ENCODE measurements around the gene ST6GALNAC3.
"Not testable (repeated sequence)": the region's sequence is repeated elsewhere in the genome, so short reads cannot be mapped to it uniquely, and the experiment has no call there.

The ST6GALNAC3 gene

GRCh38 chr1:76209238-76209637, 134.7 kb downstream of the ST6GALNAC3 start:
- DNase-seq: no peak

DNA sequence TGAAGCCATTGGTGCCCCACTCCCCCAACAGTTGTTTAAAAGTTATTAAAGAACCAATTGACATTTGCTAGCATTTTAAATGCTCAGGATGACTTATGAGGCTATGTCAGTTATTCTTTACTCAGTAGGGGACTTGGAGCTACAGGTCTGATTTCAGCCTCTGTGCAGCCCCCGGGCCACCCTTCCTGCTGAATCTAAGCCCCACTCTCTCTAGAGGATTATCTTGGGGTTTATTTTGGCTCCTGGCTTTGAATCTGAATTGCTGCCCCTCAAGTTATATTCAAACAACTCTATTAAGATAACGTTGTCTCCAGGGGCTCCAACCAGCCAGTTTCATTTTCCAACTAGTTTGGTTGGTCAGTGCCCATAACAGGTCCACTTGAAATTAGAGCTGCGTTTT, 135.1 kb downstream of the ST6GALNAC3 start:
- DNase-seq: no peak

DNA sequence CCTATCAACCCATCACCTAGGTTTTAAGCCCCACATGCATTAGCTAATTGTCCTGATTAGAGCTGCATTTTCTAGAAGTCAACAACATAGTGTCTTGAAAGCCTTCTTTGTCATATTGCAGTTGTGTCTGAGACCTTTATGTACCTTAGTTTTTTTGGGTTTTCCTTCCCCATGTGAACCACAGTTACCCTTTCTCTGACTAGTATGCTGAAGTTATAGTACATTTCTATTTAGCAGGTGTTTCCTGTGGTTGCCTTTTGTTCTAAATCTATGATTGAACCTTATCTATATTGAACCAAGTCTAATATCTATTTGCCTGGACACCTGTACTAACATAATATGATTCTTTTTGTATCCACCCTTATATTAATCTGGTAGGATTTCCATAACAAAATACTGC, 135.6 kb downstream of the ST6GALNAC3 start:
- no peak for DNase-seq

GRCh38 chr1:76218888-76219287, 144.3 kb downstream of the ST6GALNAC3 start:
- DNase-seq: no peak

- DNase-seq: no peak
These were observed 144.8 kb downstream of the ST6GALNAC3 start for GRCh38 chr1:76219366-76219818.

DNA sequence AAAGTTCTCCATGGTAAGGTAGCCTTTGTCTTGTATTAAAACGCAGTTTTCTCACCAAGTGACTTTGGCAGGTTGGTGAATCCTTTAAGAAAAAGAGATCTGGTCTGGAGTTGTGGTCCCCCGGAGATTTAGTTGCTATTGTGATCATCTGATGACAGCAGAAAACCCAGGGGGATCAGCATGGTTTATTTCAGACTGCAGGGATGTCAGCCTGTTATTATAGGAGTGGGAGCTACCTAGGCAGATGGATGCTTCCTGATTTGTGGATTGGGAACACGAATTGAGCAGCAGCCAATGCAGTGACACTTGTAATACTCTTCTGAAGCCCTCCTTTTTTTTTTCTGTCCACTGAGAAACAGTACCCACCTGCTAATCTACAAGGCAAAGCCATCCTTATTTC, 150.2 kb downstream of the ST6GALNAC3 start:
- no peak for DNase-seq

DNA sequence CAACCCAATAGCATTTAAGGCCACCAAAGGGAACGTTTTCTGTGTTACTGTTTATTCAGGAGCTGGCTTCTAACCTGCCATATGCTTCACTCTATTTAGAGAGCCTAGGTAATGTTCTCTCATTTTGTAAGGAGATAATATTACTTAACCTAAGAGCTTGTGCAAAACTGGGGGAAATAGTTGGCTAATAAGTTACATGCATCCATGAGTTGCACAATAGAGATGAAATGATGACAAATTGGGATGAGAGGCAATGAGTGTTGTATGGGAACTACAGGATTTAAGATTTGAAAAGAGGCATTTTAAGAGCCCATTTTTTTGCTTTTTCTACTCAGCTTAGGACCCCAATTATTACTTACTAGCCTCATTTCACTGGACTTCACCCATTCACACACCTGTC, 151.0 kb downstream of the ST6GALNAC3 start:
- no peak for DNase-seq

DNA sequence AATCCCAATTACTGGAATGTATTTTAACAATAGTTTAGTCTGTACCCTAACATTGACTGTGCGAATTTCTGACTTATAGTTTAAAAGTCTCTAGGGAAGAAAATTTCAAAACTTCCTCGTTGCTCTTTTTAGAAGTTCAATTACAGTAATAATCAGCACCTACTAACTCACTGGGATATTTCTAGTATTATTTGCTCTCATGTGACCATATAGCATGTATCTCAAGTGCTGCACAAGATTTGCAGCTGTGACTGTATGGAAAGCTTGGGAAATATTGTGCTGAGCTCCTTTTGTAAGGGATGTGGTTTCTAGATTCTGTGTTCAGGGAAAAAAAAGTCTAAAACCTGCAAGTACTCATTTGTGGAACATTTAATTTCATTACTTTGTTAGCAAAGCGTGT, 153.1 kb downstream of the ST6GALNAC3 start:
- no peak for DNase-seq

DNA sequence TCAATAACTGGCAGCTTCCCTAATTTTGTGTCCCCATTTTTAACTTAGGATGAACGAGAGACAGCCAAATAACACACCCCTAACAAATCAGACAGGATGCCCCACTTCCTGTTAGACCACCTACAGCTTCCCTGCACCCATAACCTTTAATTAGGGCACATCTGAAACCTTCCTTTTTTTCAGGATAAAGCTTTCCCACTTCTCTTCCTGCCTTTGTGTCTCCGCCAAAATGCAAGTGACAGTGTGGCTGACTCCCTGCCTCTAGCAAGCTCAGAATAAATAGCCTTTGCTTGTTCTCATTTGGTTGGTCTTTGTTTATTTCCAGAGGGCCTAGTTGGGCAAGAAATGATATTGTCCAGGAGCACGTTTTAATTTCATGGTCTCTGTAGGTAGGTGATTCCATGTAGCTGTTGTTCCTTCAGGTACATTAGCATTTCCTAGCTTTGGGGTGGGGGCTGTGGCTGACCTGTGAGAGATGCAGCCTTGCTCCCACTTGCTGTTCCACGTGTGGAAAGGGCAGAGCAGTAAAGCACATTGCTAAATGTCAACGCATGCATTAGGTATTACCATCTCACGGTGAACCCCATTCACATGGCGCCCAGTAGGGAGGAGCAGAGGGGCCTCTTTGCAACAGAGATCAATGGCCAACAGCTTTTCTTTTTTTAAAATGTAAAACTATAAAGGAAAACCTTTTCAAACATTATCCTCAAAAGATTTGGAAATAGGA, 154.9 kb downstream of the ST6GALNAC3 start:
- DNase-seq: no peak

- no peak for DNase-seq
These were observed 156.3 kb downstream of the ST6GALNAC3 start for GRCh38 chr1:76230842-76231281.

DNA sequence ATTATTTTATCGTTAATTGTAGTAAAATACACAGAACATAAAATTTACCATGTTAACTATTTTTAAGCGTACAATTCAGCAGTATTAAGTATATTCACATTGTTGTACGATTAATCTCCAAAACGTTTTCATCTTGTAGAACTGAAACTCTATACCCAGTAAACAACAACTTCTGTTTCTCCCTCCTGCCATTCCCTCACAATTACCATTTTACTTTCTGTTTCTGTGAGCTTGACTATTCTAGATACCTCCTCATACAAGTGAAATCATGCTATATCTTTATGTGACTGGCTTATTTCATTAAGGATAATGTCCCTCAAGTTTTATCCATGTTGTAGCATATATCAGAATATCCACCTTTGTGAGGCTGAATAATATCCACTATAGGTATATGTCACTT, 156.8 kb downstream of the ST6GALNAC3 start:
- DNase-seq: no peak

DNA sequence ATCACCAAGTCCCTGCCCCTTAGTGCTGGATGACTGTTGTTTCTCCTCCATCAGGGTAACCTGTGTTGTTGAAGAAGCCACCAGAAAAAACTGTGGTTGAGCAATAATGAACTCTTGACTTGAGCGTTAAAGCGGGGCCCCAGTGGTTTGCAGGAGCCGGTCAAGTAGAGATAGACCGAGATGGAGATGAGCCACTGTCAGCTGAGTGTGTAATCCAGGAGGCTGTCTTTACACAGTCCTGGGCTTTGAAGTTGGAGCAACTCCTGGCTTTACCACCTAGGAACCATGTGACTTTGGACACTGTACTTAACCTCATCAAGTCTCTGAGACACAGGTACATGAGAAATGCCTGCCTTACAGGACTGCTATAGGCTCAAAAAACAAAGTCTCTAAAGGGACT, 158.1 kb downstream of the ST6GALNAC3 start:
- DNase-seq: no peak

- DNase-seq: no peak
These were observed 159.5 kb downstream of the ST6GALNAC3 start for GRCh38 chr1:76234061-76234460.

DNA sequence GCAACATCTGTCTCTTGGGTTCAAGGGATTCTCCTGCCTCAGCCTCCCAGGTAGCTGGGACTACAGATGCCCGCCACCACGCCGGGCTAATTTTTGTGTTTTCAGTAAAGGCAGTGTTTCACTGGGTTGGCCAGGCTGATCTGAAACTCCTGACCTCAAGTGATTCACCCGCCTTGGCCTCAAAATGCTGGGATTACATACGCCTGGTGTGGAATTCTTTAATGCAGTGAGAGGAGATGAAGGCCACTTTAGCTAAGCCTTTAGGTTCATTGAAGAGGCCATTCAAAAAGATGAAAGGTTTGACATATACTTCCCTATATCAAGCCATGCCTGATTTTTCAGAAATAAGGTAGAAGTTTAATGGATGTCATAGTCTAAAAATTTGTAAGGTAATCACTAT, 162.7 kb downstream of the ST6GALNAC3 start:
- DNase-seq: no peak

DNA sequence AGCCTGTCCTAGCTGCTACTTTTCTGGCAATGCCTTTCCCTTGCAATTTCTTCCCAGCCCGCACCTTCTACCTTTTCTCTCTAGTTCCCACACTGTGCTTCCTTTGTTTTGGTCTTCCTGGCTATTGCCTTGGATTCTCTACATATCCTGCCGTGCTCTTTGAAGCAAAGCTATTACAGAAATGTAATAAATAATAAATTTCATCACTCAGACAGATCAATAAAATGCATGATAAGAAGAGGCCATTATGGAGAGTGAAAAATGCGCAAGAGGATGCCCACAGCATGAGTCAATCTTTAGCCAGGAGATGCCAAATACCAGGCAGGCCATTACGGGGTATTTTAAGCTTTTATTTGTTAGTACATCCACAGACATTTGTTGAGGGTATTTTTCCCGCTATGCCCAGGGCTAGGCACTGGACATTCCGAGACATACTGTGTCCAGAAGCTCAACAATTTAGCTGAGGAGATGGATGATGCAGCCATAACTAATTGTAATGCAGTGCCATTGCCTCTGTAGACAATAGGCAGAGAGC, 163.6 kb downstream of the ST6GALNAC3 start:
- DNase-seq: peak; percentile 31

- DNase-seq: no peak
These were observed 164.9 kb downstream of the ST6GALNAC3 start for GRCh38 chr1:76239470-76239918.

DNA sequence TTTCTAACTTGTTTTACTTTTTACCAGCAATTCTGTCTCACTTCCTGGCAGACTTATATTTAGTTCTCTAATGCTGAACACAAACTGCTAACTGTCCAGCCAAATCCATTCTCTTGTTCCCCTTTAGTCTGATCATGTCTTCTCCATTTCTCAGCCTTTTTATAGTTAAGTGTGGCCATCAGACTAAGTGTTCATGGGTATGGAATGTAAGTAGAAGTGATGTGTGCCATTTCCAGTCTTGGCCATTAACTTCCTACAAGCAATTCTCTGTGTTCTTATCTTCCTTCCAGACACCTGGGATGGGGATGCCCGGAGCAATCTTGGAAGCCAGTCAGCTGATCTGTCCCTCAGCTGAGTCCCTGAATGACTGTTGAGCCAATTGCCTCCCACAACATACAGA, 165.8 kb downstream of the ST6GALNAC3 start:
- DNase-seq: no peak

DNA sequence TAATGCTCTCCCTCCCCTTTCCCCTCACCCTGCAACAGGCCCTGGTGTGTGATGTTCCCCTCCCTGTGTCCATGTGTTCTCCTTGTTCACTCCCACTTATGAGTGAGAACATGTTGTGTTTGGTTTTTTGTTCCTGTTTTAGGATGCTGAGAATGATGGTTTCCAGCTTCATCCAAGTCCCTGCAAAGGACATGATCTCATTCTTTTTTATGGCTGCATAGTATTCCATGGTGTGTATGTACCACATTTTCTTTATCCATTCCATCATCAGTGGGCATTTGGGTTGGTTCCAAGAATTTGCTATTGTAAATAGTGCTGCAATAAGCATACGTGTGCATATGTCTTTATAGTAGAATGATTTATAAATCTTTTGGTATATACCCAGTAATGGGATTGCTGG, 168.0 kb downstream of the ST6GALNAC3 start:
- not testable (repeated sequence) for DNase-seq

GRCh38 chr1:76247261-76247852, 172.8 kb downstream of the ST6GALNAC3 start:
- no peak for DNase-seq

GRCh38 chr1:76250271-76250670, 175.7 kb downstream of the ST6GALNAC3 start:
- DNase-seq: no peak

DNA sequence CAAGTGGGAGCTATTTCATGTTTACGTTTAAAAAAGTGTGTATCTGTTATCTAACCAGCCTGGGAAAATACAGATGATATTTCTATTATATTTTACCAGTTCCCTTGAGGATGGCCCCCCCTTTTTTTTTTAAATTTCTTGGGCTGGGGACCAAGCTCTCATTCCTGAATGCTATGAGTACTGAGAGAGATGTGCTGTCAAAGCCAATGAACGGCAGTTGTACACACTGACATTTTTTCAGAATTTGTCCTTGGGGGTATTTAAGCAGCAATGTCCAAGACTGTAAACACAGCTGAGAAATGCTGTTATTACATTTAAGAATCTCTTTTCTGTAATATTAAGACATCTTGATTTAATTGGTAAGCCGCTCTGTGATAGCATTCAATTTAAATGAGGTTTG, 177.9 kb downstream of the ST6GALNAC3 start:
- DNase-seq: no peak

DNA sequence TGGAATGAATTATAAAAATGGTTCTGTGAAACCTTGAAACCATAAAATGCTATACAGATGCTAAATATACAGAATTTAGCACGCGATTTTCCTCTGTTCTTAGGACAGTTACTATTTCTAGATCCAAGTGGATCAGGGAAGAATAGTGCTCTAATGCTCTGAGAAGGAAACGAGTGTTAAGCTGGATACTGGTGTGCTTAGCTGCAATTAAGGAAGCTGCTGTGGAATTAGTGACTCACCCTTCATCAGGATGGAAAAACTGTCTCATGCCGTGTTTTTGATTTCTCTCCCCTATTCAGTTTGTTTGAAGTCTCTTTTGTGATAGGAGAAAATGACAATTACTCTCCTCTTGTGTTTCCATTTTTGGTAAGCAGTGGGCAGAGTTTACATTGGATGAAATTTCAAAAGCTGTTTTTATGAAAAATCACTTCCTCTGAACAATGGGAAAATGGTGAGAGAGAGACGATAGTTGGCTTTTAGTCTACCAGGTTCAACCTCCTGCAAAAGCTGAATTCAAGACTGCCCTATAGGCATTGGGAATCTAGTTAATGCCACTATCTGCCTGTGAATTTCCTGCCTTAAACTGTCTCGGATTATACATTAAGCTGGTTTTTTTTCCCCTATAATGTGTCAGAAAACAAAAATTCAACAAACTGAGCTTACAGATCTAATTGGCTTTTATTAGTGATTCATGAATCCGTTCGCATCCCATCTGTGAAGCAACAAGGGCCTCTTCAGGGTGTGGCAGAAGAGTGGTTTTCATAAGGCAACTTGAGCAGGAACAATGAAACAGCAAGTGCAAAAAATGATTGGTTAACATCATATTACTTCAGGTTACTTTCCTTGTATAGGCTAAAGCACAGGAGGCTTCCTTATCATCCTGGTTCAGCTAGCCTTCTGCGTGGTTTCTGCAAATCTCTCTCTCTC, 179.8 kb downstream of the ST6GALNAC3 start:
- no peak for DNase-seq

Data from T1000 (cell line).